GM21360 (cell line): ENCODE results near the gene DCAF6.
A peak's percentile ranks its signal among the peaks of the same experiment; 100 is the strongest.
"Not testable (repeated sequence)": the region's sequence is repeated elsewhere in the genome, so short reads cannot be mapped to it uniquely, and the experiment has no call there.

ENCODE experiments used
- ATAC-seq: cut with Tn5 transposase; IDR thresholded peaks from one replicate; pipeline ENCODE4 v1.9.1; 2021; ENCODE audit warnings: mild to moderate bottlenecking, moderate library complexity; ENCODE audit not compliant: unreplicated experiment

DCAF6 gene

GRCh38 chr1:167923324-167924056, 13.0 kb upstream of the DCAF6 start:
- no peak for ATAC-seq

GRCh38 chr1:167924102-167924501, 12.4 kb upstream of the DCAF6 start:
- ATAC-seq = no peak

GRCh38 chr1:167924543-167925231, 11.8 kb upstream of the DCAF6 start:
- no peak for ATAC-seq

GRCh38 chr1:167926486-167926997, 9.9 kb upstream of the DCAF6 start:
- no peak for ATAC-seq

GRCh38 chr1:167927046-167927754, 9.3 kb upstream of the DCAF6 start:
- no peak for ATAC-seq

GRCh38 chr1:167928457-167928852, 8.0 kb upstream of the DCAF6 start:
- no peak for ATAC-seq

GRCh38 chr1:167928919-167929318, 7.6 kb upstream of the DCAF6 start:
- not testable (repeated sequence) for ATAC-seq

- ATAC-seq = no peak
Measured at GRCh38 chr1:167929725-167930124, 6.8 kb upstream of the DCAF6 start.

GRCh38 chr1:167933788-167934187, 2.7 kb upstream of the DCAF6 start:
- no peak for ATAC-seq

GRCh38 chr1:167934426-167935215, 1.9 kb upstream of the DCAF6 start:
- ATAC-seq = no peak

GRCh38 chr1:167935216-167936067, 1.0 kb upstream of the DCAF6 start:
- ATAC-seq = peak; percentile 5

GRCh38 chr1:167936930-167937708, 636 bp downstream of the DCAF6 start, which contains the start of gene MPC2:
Gene MPC2, minus strand, starts transcription at chr1:167937072. Its CDS starts 1,231 bp downstream, at chr1:167935841.
- ATAC-seq = peak; percentile 5

- no peak for ATAC-seq
Measured at GRCh38 chr1:167937709-167938010, 1.2 kb downstream of the DCAF6 start.

GRCh38 chr1:167938080-167938636, 1.7 kb downstream of the DCAF6 start:
- ATAC-seq = no peak

- no peak for ATAC-seq
Measured at GRCh38 chr1:167940264-167940663, 3.8 kb downstream of the DCAF6 start.

- ATAC-seq = no peak
Measured at GRCh38 chr1:167943541-167943940, 7.1 kb downstream of the DCAF6 start.

- ATAC-seq = no peak
Measured at GRCh38 chr1:167947733-167948132, 11.2 kb downstream of the DCAF6 start.

GRCh38 chr1:167949785-167950184, 13.3 kb downstream of the DCAF6 start:
- ATAC-seq = no peak

- ATAC-seq = no peak
Measured at GRCh38 chr1:167950569-167950968, 14.1 kb downstream of the DCAF6 start.
